Testis (tissue), 2 donors: ENCODE measurements around the gene YEATS2.

Experiments
- CTCF ChIP-seq, 3 experiments: fragments of 450-650 bp in 2 of 3; fragments of 200-600 bp in 1 of 3; sonication (generic) in 1 of 3; IDR thresholded peaks; one replicate each; pipeline ENCODE4 v1.5.1; 2016 to 2019; ENCODE audit warnings: antibody characterized with exemption in 3 of 3, mild to moderate bottlenecking in 2 of 3, moderate library complexity in 1 of 3
- POLR2A ChIP-seq: fragments of 450-650 bp; IDR thresholded peaks from one replicate; pipeline ENCODE4 v1.6.1; 2017; ENCODE audit warnings: antibody characterized with exemption, mild to moderate bottlenecking, moderate library complexity

- TF ChIP-seq CTCF (IDR thresholded peaks at IDR 0.05) (no peak), POLR2A (no peak)
Measured at GRCh38 chr3:183839751-183840150, 142.2 kb downstream of the YEATS2 start.
